DLD1 (cell line): ENCODE results near the gene SPRTN.
"Not testable (repeated sequence)": the region's sequence is repeated elsewhere in the genome, so short reads cannot be mapped to it uniquely, and the experiment has no call there.

ENCODE experiments used
- in situ Hi-C: cut with HindIII; loops from 2 replicates; pipeline ENCODE4 v1.10.0; 2017; ENCODE audit warnings: low sequenced_read_pairs

The SPRTN gene

DNA sequence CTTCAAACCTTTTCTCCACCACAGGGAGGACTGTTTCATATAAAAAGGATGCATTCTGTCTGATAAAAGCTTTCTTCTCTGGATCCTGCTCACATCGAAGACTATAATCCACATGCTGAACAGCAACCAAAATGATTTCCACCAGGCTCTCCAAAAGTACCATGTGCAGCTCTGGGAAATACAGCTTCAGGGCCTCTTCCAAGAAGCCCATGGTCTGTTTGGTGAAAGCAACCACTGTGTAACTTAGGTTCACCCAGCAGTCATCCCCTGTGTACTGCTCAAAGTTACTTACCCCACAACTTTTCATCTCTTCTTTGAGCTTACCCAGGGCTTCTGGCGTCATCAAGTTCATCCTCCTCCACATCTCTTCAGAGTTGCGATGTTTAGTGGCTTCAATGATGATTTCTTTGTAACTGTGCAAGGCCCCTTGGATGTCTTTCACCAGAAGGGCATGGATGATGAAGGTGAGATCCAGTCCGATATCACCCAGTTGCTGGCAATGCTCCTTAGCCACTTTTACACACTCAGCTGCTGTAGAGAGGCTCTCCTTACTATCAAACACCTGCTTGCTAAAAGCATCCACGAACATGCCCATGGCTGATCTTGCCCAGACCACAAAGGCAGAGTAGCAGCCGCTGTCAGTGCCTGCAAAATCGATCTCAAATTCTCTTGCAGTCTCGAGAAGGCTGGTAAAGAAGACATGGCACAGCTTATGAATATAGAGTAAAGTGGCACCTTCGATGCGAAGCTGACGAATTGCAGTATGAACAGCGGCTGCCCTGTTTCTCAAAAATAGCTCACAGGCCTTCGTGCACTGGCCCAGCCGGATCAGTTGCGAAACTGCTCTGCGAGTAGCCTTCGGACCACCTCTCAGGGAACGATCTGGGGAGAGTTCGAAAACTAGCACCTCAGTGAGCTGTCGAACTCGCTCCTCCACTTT lies 2.2 kb upstream of the SPRTN start:
- in situ Hi-C loops = no loop called here

DNA sequence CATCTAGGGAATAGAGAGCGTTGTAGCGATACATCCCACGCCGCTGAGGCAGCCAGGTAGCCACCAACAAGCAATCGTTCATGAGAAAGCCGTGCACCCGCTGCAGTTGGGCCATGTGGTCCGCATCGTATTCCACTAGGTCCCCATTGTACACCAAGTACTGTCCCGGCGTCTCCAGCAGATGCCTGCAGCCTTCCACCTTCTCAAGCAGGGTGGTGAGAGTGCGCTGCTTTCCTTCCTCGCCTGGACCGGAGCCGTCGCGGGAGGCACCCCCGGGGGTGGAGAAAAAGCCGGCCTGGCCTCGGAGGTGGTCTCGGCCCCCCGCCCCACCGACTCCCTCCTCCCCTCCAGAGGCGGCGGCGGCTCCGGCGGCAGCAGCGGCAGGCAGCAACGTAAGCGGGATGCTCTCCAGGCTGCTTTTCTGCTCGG lies 1.0 kb upstream of the SPRTN start:
- in situ Hi-C loops = no loop called here

DNA sequence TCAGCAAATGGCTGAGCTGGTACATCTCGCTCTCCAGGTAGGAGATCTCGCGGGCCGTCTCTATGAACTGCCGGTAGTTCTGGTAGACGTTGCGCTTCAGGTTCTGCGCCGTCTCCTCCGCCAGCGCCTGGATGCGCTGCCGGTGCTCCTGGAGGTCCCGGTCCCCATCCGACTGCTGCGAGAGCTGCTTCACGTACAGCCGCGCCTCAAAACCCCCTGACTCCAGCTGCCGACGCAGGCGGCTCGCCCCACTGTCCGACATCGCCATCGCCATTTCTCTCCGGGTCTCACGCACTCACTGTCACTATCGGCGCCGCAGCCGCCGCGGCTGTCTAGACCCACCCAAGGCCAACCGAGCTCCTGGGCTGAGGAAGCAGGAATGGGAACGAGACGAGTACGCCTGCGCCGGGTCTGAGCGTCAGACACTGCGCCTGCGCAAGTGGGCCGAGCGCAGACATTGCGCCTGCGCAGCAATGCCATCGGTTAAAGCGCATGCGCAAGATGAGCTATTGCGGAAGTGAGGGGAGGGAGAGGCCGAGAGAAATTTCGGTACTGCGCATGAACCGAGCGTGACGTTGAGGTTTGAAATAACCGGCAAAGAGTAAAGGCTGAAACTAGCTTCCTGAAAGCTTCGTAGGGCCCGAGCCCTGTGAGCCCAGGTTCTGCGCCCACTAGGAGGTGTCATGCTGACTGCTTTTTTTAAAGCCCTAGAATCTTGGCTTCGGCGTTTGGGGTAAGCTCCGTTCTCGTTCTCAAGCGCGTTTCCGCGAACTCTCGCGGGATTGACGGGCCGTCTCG lies 422 bp upstream of the SPRTN start, which contains the start of gene EXOC8:
Gene EXOC8 (minus strand): TSS at position 381 of the 798 bp plus-strand sequence. CDS start 107 bp downstream, at position 274.
- in situ Hi-C loops = no loop called here

DNA sequence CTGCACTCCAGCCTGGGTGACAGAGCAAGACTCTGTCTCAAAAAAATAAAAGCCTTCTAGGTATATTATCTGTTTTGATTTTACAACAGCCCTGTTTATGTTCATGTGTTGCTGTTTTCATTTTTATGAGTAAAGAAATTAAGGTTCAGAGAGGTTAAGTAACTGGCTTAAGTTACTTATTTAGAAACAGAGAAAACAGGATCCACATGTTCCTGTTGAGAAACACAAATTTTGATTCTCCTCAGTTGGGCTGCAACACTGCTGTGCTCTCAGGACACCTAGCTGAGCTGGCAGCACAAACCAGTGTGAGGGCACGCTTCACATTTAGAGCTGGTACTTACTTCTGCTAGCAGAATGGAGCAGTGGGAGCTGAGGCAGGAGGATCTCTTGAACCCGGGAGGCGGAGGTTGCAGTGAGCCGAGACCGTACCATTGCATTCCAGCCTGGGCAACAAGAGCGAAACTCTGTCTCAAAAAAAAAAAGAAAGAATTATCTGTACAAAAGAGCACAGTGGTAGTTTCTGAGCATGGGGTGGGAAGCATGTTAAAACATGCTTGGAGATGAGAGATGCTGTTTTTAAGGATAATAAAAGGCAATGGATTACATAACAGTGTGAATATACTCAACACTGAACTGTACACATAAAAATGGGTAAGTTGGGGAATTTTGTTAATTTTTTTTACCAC lies 2.4 kb downstream of the SPRTN start:
- in situ Hi-C loops = no loop called here

- in situ Hi-C loops = no loop called here
Observed at GRCh38 chr1:231347961-231348360, 9.9 kb downstream of the SPRTN start.

DNA sequence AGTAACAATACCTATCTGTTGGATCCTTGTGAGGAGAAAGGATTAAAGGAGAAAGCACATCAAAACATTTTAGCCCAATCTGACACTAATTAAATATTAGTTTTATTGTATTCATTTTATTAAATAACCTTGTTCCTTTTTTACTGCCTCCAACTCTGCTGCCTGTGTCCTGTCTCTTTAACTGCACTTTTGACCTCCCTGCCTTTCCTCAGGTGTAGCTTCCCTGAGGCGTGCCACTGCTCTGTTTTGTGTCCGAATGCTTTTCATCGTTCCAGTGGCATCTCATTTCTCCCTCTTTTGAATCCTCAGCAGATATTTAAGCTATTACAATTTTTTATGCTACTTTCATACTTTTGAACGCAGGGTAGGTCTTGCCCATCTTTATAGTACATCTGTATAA lies 10.3 kb downstream of the SPRTN start:
- in situ Hi-C loops = no loop called here

- in situ Hi-C loops = not testable (repeated sequence)
Observed at GRCh38 chr1:231348856-231349255, 10.8 kb downstream of the SPRTN start.

GRCh38 chr1:231351816-231352215 lies 13.7 kb downstream of the SPRTN start:
- in situ Hi-C loops = no loop called here

DNA sequence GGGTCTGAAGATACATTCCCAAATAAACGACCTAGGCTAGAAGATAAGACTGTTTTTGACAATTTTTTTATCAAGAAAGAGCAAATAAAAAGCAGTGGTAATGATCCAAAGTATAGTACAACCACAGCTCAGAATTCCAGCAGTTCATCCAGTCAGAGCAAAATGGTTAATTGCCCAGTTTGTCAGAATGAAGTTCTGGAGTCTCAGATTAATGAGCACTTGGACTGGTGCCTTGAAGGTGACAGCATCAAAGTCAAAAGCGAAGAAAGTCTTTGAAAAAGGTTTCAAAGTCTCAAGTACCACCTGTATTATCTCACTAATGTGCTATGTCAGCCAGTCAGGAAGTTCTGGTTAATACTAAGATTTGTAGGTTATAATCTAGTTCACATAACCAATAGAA lies 15.0 kb downstream of the SPRTN start:
- in situ Hi-C loops = no loop called here

DNA sequence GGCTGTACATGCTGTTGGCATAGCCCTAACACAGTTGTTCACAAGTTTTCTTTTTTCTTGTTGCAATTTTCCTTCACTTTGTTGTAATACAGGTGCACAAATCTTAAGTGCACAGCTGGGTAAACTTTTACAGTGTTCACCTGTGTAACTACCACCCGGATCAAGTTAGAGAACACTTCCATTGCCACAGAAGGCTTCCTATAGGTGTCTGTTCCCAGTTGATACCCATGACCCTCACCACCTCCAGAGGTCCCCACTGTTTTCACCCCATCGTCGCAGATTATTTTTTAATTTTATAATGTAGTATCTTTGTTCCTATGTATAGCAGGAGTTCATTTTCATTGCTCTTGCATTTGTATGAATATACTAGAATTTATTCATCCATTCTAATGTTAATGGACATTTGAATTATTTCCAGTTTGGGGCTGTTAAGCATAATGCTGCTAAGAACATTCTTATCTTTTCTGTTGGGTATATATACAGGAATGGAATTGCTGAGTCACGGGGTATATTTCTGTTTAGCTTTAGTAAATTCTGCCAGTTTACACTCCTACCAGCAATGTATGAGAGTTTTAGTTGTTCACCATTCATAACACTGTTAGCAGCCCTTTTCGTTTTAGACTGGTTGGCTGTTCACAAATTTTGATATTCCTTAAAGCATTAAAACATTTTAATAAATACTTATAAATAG lies 16.4 kb downstream of the SPRTN start:
- in situ Hi-C loops = no loop called here

DNA sequence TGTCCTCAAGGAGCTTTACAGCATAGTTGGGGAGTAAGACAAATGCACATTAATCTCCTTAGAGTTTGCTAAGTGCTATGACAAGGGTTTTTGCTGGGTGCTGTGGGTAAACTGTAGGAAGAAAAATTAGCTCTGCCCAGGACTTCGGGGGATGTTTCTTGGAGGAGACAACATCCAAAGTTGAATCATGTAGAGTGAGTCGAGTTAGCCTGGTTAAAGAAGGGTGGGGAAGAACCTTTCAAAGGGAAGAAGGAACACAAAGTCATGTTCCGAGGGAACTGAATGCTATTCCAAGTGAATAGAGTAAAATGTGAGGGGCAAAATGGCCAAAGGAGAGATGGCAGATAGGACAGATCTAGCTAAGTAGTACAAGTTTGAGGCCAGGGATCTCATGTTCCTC lies 17.1 kb downstream of the SPRTN start:
- in situ Hi-C loops = no loop called here

- in situ Hi-C loops = no loop called here
Observed at GRCh38 chr1:231357187-231357772, 19.2 kb downstream of the SPRTN start.

DNA sequence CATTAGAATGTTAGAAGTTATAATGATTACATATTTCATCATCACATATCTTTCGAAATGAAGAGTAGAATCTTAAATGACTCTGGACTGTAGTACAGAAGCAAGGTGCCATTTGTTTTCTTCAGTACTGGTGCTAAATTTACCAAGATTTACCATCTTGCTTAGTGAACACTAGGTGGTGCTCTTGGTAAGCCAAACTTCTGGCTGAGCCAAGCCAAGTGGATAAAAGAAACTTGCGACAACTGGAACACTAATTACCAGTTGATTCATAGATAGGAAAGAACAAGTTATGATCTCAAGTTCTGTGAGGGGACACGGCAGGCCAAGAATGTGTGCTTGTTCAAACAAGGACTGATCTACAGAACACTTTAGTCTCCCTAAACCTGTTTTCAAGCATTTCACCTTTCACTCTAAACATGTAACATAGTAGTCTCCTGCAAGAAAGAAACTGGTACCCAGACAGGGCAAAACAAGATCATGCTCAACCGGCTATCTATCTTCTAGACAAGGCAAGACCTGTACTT lies 19.8 kb downstream of the SPRTN start:
- in situ Hi-C loops = no loop called here

DNA sequence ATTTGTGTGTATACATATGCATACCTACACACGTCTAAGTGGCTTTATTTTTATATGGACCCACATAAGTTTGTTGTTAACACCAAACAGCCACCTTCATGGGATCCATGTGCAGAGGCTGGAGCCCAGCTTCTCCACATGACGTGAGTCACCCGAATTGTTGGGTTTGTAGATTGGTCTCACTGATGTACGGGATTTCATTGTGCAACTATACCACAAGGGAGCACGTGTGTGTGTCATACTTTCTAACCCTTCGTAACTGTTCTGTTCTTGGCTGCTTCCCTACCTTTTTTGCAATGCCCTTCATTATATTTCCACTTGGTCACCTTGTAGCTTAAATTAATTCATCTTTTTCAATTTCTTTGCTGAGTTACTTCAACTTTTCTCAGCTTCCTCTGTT lies 21.0 kb downstream of the SPRTN start:
- in situ Hi-C loops = no loop called here

DNA sequence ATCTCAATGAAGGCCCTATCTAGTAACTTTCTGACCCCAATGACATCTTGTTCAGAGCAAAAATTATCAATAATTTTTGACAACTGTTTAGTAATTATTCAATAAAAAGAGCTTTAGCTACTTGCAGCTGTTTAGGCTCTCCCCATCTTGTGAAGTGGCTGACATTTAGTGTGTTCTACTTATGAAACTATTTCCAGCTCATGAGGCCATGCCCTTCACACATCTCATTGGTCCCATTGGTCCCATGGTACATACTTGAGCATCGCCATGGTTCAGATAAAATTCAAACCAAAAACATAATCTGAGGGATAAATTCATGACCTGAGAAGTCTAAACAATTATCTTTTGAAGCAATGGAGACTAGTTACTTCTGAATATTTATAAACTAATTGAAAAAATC lies 24.2 kb downstream of the SPRTN start:
- in situ Hi-C loops = loop anchor here (5.0 kb wide), 1 partner anchor 230 kb away; no protein-coding TSS in a partner anchor

GRCh38 chr1:231363624-231364023 lies 25.5 kb downstream of the SPRTN start:
- in situ Hi-C loops = loop anchor here (5.0 kb wide), 1 partner anchor 229 kb away; no protein-coding TSS in a partner anchor

DNA sequence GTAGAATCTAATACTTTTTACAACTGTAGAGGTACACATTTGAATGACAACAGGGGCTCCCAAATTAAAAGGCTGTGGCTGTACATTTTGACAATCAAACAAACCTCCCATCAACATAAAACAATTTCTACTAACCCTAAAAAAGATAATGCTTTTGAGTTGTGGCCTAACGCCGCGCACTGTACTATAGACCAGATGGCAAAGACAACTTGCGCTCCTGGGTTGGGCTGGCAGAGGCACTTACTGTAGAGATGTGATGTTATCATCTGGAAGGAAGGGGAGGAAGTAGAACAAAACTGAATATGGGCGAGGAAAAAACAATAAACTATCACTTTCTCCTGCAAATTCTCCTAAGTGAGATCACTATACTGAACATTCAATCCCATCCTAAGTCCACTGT lies 26.1 kb downstream of the SPRTN start:
- in situ Hi-C loops = loop anchor here (5.0 kb wide), 1 partner anchor 228 kb away; no protein-coding TSS in a partner anchor

- in situ Hi-C loops = no loop called here
Observed at GRCh38 chr1:231369282-231369681, 31.2 kb downstream of the SPRTN start.

DNA sequence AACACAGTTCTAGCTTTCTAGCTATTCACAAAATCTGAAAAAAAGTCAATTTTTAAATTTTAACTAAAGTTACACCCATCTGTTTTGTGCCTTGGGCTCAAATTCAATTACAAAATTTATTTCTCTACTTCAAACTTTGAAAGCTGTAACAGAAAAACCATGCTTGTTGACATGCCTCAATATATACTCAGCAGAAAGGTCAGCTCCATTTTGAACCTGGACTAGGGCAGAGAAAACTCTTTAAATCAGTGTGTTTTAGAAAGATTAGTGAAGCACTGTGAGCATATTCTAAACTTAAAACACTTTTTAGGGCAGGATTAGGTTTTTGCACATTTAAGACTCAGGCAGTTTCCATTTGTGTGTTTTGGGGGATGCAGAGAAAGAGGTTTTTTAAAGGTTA lies 34.4 kb downstream of the SPRTN start:
- in situ Hi-C loops = no loop called here

- in situ Hi-C loops = no loop called here
Observed at GRCh38 chr1:231374394-231374793, 36.3 kb downstream of the SPRTN start.
